ENCODE data around the gene FCER2. TPM values are rescaled to one million over a fixed set of nuclear protein-coding genes. Genes with fewer than 3 reads are reported as not detected.

Gene FCER2
- total and polyA plus RNA-seq, 11 donors: 0.06 to 1.5 (median 0.23) TPM; not detected in 6

DNA sequence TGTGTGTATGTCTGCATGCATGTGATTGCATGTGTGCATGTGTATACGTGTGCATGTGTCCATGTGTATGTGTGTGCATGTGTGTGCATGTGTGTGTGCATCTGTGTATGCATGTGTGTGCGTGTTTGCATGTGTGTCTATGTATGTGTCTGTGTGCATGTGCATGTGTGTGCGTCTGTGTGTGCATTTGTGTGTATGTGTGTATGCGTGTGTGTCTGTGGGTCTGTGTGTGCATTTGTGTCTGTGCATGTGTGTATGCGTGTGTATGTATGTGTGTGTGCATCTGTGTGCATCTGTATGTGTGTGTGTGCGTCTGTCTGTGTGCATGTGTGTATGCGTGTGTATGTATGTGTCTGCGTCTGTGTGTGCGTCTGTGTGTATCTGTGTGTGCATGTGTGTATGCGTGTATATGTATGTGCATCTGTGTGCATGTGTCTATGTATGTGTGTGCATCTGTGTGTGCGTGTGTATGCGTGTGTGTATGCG is 62.0 kb downstream of the FCER2 start:
- H3K4me1 ChIP-seq: peaks cover 0 to 23% (median 0%) of the 10 kb centered on the region in 12 donors
- intact Hi-C loops (cut with DNase I): no loop called here
- no peak for DNase-seq

GRCh38 chr19:7638802-7639465 is 63.0 kb downstream of the FCER2 start:
- no peaks in the 10 kb centered on the region for H3K36me3 ChIP-seq
- H3K27me3 ChIP-seq: peaks cover 2 to 38% (median 17%) of the 10 kb centered on the region in 9 donors
- H3K4me3 ChIP-seq: no peak overlapping the region
- ATAC-seq: no peak
- H3K4me1 ChIP-seq: peaks cover 0 to 27% (median 0%) of the 10 kb centered on the region in 12 donors
- no peak overlapping the region for H3K27ac ChIP-seq
- H3K9me3 ChIP-seq: no peaks in the 10 kb centered on the region
- intact Hi-C loops (cut with DNase I): no loop called here
- DNase-seq: no peak
- TF ChIP-seq POLR2A (IDR thresholded peaks at IDR 0.05) (no peak), CTCF (IDR thresholded peaks at IDR 0.05) (no peak)
- WGBS, 4 donors: 50 to 60% (median 55%) methylated on average over 6 to 12 of the region's 12 CpGs

More for the DNA sequence above, 62.0 kb downstream of the FCER2 start:
- TF ChIP-seq CTCF (IDR thresholded peaks at IDR 0.05): no peak
- no peak for TF ChIP-seq POLR2A (IDR thresholded peaks at IDR 0.05)
- no peaks in the 10 kb centered on the region for H3K36me3 ChIP-seq
- WGBS, 4 donors: 95 to 98% (median 96%) methylated on average over 13 of the region's 13 CpGs
- ATAC-seq: no peak
- H3K9me3 ChIP-seq: no peaks in the 10 kb centered on the region
- no peak overlapping the region for H3K27ac ChIP-seq
- no peak overlapping the region for H3K4me3 ChIP-seq
- H3K27me3 ChIP-seq: peaks cover 2 to 37% (median 17%) of the 10 kb centered on the region in 9 donors

Other genes starting within 250 kb of the FCER2 start
- 1 to 10 TPM in 8 of 9 donors, under 1 TPM in 1; 0.93 to 2.9 (median 1.5) TPM for gene PEX11G, start 213.1 kb downstream of the FCER2 start, total RNA-seq
- 1 to 10 TPM in 1 of 2 donors, under 1 TPM in 1; 0.55 to 3.4 TPM for gene PEX11G, start 213.1 kb downstream of the FCER2 start, polyA plus RNA-seq
- gene ZNF358, start 186.0 kb downstream of the FCER2 start, total RNA-seq: 100 to 1,000 TPM in 1 of 9 donors, 10 to 100 TPM in 8; 62.8 to 128 (median 74.4) TPM
- 100 to 1,000 TPM in 1 of 2 donors, 10 to 100 TPM in 1; 49.3 to 159 TPM for gene ZNF358, start 186.0 kb downstream of the FCER2 start, polyA plus RNA-seq
- 10 to 100 TPM; 12.1 to 49.7 (median 14.9) TPM for gene MCOLN1, start 179.5 kb downstream of the FCER2 start, total RNA-seq
- gene MCOLN1, start 179.5 kb downstream of the FCER2 start, polyA plus RNA-seq: 10 to 100 TPM; 24.6 to 25.2 TPM
- 100 to 1,000 TPM in 1 of 9 donors, 10 to 100 TPM in 8; 41.4 to 105 (median 49.9) TPM for gene PNPLA6, start 166.4 kb downstream of the FCER2 start, total RNA-seq
- gene PNPLA6, start 166.4 kb downstream of the FCER2 start, polyA plus RNA-seq: 10 to 100 TPM; 35.6 to 51.1 TPM
- 1 to 10 TPM in 3 of 9 donors, under 1 TPM in 6; 0.25 to 3.7 (median 0.83) TPM for gene CAMSAP3, start 106.3 kb downstream of the FCER2 start, total RNA-seq
- gene CAMSAP3, start 106.3 kb downstream of the FCER2 start, polyA plus RNA-seq: under 1 TPM; 0.04 to 0.34 TPM
- 10 to 100 TPM; 16.3 to 36.2 (median 23.6) TPM for gene XAB2, start 72.6 kb downstream of the FCER2 start, total RNA-seq
- 10 to 100 TPM; 19.9 to 25.0 TPM for gene XAB2, start 72.6 kb downstream of the FCER2 start, polyA plus RNA-seq
- 100 to 1,000 TPM in 7 of 9 donors, 10 to 100 TPM in 2; 22.3 to 185 (median 136) TPM for gene PET100, start 72.3 kb downstream of the FCER2 start, total RNA-seq
- 100 to 1,000 TPM in 1 of 2 donors, 10 to 100 TPM in 1; 55.4 to 405 TPM for gene PET100, start 72.3 kb downstream of the FCER2 start, polyA plus RNA-seq
- gene PCP2, start 68.4 kb downstream of the FCER2 start, total RNA-seq: 1 to 10 TPM in 7 of 9 donors, under 1 TPM in 2; 0.54 to 3.0 (median 1.3) TPM
- under 1 TPM; 0.62 to 0.65 TPM for gene PCP2, start 68.4 kb downstream of the FCER2 start, polyA plus RNA-seq
- 10 to 100 TPM in 2 of 9 donors, 1 to 10 TPM in 7; 1.2 to 46.7 (median 4.7) TPM for gene STXBP2, start 65.0 kb downstream of the FCER2 start, total RNA-seq
- gene STXBP2, start 65.0 kb downstream of the FCER2 start, polyA plus RNA-seq: 1 to 10 TPM; 4.2 to 6.7 TPM
- 1 to 10 TPM in 1 of 9 donors, not detected in 8; 2.6 TPM for gene RETN, start 33.1 kb downstream of the FCER2 start, total RNA-seq
- 1 to 10 TPM; 4.8 to 9.2 TPM for gene RETN, start 33.1 kb downstream of the FCER2 start, polyA plus RNA-seq
- gene MCEMP1, start 25.0 kb downstream of the FCER2 start, total RNA-seq: 1 to 10 TPM in 1 of 9 donors, under 1 TPM in 5, not detected in 3; 0.16 to 1.4 (median 0.54) TPM
- 1 to 10 TPM in 1 of 2 donors, under 1 TPM in 1; 0.34 to 1.1 TPM for gene MCEMP1, start 25.0 kb downstream of the FCER2 start, polyA plus RNA-seq
- gene TRAPPC5, start 21.3 kb downstream of the FCER2 start, total RNA-seq: 100 to 1,000 TPM in 4 of 9 donors, 10 to 100 TPM in 5; 65.9 to 124 (median 96.9) TPM
- 100 to 1,000 TPM in 1 of 2 donors, 10 to 100 TPM in 1; 60.1 to 170 TPM for gene TRAPPC5, start 21.3 kb downstream of the FCER2 start, polyA plus RNA-seq
- 1 to 10 TPM in 4 of 9 donors, under 1 TPM in 4, not detected in 1; 0.29 to 6.4 (median 1.1) TPM for gene CLEC4G, start 30.0 kb upstream of the FCER2 start, total RNA-seq
- under 1 TPM; 0.22 to 0.38 TPM for gene CLEC4G, start 30.0 kb upstream of the FCER2 start, polyA plus RNA-seq
- 10 to 100 TPM in 2 of 9 donors, 1 to 10 TPM in 7; 1.3 to 56.2 (median 5.4) TPM for gene CD209, start 45.4 kb upstream of the FCER2 start, total RNA-seq
- under 1 TPM; 0.53 to 0.75 TPM for gene CD209, start 45.4 kb upstream of the FCER2 start, polyA plus RNA-seq
- gene CLEC4M, start 61.1 kb upstream of the FCER2 start, total RNA-seq: not detected
- gene CLEC4M, start 61.1 kb upstream of the FCER2 start, polyA plus RNA-seq: not detected
- gene EVI5L, start 128.1 kb upstream of the FCER2 start, total RNA-seq: 10 to 100 TPM; 18.2 to 41.9 (median 22.1) TPM
- 10 to 100 TPM; 20.5 to 34.7 TPM for gene EVI5L, start 128.1 kb upstream of the FCER2 start, polyA plus RNA-seq
- under 1 TPM in 5 of 9 donors, not detected in 4; 0.07 to 0.27 (median 0.11) TPM for gene PRR36, start 172.3 kb upstream of the FCER2 start, total RNA-seq
- under 1 TPM; 0.01 to 0.04 TPM for gene PRR36, start 172.3 kb upstream of the FCER2 start, polyA plus RNA-seq
- gene LRRC8E, start 186.4 kb upstream of the FCER2 start, total RNA-seq: 1 to 10 TPM in 4 of 9 donors, under 1 TPM in 5; 0.17 to 2.2 (median 1.00) TPM
- 1 to 10 TPM in 1 of 2 donors, under 1 TPM in 1; 0.27 to 2.6 TPM for gene LRRC8E, start 186.4 kb upstream of the FCER2 start, polyA plus RNA-seq
- gene MAP2K7, start 201.7 kb upstream of the FCER2 start, total RNA-seq: 10 to 100 TPM; 11.6 to 26.6 (median 23.5) TPM
- 10 to 100 TPM; 22.2 to 35.5 TPM for gene MAP2K7, start 201.7 kb upstream of the FCER2 start, polyA plus RNA-seq
- gene TGFBR3L, start 212.7 kb upstream of the FCER2 start, total RNA-seq: 10 to 100 TPM in 2 of 9 donors, 1 to 10 TPM in 7; 3.6 to 41.2 (median 8.0) TPM
- gene TGFBR3L, start 212.7 kb upstream of the FCER2 start, polyA plus RNA-seq: 1 to 10 TPM in 1 of 2 donors, under 1 TPM in 1; 0.76 to 3.5 TPM
- gene SNAPC2, start 218.2 kb upstream of the FCER2 start, total RNA-seq: 10 to 100 TPM in 4 of 9 donors, 1 to 10 TPM in 5; 6.8 to 16.7 (median 9.3) TPM
- 10 to 100 TPM; 10.4 to 28.9 TPM for gene SNAPC2, start 218.2 kb upstream of the FCER2 start, polyA plus RNA-seq
- 1 to 10 TPM in 2 of 9 donors, under 1 TPM in 5, not detected in 2; 0.21 to 3.3 (median 0.32) TPM for gene CTXN1, start 224.0 kb upstream of the FCER2 start, total RNA-seq
- under 1 TPM in 1 of 2 donors, not detected in 1; 0.87 TPM for gene CTXN1, start 224.0 kb upstream of the FCER2 start, polyA plus RNA-seq
- gene TIMM44, start 241.5 kb upstream of the FCER2 start, total RNA-seq: 10 to 100 TPM; 55.9 to 99.9 (median 70.6) TPM
- gene TIMM44, start 241.5 kb upstream of the FCER2 start, polyA plus RNA-seq: 100 to 1,000 TPM in 1 of 2 donors, 10 to 100 TPM in 1; 99.6 to 140 TPM

All from heart left ventricle (tissue), 16 donors.